Activated CD8-positive, alpha-beta memory T cell treated with anti-CD3 and anti-CD28 coated beads for 24 hours (primary cell): Measurements from ENCODE around the gene CCDC57.
"Not testable (repeated sequence)": the region's sequence is repeated elsewhere in the genome, so short reads cannot be mapped to it uniquely, and the experiment has no call there.

Experiments
- DNase-seq: peaks from one replicate; pipeline ENCODE4 v3.0.0-alpha.2; 2020

The CCDC57 gene

DNA sequence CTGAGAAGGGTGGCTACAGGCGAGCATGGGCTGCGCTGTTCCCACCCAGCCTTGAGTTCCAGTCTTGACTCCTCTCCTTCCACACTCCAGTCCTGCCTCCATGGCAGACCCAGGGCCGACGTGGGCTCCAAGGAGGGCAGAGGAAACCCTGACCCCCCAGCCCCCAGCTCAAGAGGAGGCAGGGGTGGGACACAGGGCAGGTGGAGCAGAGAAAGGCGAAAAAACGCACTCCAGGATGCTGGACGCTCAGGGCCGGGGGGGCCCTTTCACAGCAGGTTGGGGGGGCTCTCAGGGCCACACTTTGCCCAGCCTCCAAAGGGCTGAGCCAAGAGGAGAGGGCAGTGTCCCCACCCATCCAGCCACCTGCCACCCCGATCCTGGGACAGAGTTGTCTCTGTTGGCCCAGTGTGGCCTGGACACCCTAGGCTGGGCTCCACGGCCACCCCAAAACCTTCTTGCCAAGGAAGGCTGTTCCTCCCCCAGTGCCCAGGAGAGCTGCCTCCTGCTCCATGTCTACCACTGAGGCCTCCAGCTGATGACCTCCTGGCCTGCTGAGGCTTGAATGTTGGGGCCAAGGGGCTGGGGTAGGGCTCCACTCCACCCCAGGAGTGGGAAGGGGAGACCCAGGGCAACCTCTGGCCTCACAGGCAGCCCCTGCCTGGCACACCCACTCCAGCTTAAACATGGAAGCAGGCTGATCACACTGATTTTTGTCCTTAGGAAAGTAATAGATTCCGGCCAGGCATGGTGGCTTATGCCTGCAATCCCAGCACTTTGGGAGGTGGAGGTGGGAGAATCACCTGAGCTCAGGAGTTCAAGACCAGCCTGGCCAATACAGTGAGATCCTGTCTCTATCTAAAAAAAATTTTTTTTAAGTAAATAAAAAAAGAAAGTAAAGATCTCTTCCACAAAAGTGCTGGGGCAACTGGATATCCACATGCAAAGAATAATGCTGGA lies 7.4 kb upstream of the CCDC57 start:
- no peak for DNase-seq

DNA sequence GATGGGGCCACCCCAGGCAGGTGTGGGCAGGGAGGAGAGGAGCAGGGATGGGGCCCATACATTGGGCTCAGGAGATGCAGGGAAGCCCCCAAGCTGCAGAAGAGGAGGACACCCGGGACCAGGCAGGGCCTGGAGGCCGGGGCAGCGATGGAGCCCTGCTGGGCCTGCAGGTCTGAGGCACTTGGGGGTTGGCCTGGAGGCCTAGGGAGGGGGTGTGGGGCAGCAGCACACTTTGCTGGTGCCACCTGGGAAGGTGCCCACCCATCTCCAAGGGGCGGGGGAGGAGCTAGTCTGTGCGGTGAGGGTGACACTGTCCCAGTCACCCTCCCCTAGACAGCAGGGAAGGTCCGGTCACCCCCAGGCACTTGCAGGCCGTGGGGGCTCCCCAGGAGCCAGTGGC lies 6.4 kb upstream of the CCDC57 start:
- no peak for DNase-seq

DNA sequence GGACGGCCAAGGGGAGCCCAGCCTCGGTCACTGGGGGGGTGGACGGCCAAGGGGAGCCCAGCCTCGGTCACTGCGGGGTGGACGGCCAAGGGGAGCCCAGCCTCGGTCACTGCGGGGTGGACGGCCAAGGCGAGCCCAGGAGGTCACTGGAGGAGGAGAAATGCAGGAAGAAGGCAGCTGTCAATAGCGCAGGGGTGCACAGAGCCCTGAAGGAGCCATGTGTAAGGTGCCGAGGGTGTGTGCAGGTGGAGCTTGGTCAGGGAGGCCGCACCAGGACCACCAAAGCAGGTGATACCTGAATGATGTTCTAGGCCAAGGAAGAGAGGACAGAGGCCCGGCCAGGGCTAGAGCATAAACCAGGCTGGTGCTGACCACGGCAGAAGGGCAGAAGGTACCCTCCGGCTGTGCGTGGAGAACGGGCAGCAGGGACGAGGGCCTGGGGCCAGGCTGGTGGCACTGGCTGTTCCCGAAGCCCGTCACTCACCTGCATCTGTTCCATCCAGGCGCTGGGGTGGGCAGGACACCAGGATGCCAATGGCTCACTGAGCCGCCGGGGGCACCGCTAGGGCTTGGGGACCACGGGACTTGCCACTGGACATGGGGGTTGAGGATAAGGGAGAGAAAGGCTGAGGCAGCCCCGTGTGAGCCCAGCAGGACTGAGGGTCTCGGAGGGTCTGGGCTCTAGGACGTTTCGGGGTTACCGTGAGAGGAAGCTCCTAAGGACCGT lies 5.9 kb upstream of the CCDC57 start:
- no peak for DNase-seq

DNA sequence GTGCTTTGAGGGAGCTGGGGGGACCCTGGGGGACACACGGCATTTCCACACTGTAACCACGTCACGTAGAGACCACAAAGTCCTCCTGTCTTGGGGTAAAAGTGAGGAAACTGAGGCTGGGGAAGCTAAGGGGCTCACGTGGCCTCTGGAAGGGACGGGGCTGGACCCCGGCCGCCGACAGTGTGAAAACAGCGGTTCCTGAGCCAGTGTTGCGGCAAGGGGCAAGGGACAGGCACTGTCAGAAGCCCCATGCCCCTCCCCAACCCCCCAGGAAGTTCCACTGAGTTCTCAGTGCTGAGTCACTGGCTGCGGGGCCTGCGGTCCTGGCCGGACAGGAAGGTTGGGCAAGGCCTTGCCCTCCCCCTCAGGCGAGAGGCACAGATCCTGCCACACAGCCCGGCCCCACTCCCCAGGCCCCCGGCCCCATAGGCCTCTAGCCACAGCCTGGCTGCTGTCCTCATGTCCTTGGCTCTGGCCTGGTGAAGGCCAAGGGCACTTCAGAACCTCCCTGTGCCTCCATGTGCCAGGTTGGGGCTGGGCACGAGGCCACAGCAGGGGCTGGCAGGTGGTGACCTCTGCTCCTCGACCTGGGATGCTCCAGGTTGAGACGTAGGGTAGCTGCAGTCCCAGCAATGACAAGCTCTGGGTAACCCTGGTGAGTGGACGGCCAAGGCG lies 5.0 kb upstream of the CCDC57 start:
- DNase-seq, result peak; percentile 62

- DNase-seq, result no peak
Measured at GRCh38 chr17:82217120-82217529, 4.5 kb upstream of the CCDC57 start.

- peak; percentile 77 for DNase-seq
Measured at GRCh38 chr17:82216301-82217119, 3.9 kb upstream of the CCDC57 start.

DNA sequence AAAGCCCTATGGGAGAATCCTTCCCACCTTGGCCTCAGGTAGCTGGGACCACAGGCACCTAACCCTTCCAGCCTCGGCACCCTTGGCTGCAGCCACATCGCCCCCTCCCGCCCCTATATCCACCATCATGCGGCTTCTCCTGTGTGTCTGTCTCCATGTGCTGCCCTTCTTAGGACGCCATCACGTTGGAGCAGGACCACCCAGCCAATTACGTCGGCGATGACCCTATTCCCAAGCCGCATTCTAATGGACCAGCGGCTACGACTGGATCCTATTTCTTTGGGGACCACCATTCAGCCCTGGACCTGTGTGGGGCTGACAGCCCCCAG lies 3.3 kb upstream of the CCDC57 start:
- peak; percentile 60 for DNase-seq

- DNase-seq, result peak; percentile 61
Measured at GRCh38 chr17:82215095-82215971, 2.7 kb upstream of the CCDC57 start.

DNA sequence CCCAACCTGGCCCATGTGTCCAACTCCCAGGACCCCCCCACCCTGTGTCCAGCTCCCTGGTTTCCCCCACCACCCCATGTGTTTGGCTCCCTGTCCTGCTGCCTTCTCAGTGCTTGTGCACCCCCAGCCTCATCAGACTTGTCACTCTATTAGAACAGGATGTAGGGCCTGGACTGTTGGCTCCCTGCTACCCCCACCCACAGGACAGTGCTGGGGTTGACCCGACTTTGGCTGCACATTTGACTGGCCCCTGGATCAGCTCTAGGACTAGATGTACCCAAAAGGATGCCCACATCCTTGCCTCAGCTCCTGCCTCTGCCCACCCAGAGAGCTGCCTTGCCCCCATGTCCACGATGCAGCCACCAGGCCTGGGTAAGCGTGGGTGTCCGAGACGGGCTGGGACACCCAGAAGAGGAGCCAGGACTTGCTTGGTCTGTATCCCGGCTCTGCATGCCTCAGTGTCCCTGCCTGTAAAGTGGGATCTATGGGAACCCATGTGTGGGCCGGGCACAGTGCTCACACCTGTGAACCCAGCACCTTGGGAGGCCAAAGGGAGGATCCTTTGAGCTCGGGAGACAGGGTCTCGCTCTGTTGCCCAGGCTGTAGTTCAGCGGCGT lies 1.5 kb upstream of the CCDC57 start:
- DNase-seq, result peak; percentile 61

- peak; percentile 89 for DNase-seq
Measured at GRCh38 chr17:82213251-82214011, 789 bp upstream of the CCDC57 start.

DNA sequence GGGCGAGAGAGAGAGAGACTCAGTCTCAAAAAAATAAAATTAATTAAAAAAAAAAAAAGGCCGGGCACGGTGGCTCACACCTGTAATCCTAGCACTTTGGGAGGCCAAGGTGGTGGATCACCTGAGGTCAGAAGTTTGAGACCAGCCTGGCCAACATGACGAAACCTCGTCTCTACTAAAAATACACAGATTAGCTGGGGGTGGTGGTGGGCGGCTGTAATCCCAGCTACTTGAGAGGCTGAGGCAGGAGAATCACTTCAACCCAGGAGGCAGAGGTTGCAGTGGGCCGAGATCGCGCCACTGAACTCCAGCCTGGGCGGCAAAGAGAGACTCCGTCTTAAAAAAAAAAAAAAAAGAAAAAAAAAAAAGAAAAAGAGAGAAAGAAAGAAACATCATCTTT lies 2.0 kb downstream of the CCDC57 start:
- DNase-seq, result not testable (repeated sequence)

DNA sequence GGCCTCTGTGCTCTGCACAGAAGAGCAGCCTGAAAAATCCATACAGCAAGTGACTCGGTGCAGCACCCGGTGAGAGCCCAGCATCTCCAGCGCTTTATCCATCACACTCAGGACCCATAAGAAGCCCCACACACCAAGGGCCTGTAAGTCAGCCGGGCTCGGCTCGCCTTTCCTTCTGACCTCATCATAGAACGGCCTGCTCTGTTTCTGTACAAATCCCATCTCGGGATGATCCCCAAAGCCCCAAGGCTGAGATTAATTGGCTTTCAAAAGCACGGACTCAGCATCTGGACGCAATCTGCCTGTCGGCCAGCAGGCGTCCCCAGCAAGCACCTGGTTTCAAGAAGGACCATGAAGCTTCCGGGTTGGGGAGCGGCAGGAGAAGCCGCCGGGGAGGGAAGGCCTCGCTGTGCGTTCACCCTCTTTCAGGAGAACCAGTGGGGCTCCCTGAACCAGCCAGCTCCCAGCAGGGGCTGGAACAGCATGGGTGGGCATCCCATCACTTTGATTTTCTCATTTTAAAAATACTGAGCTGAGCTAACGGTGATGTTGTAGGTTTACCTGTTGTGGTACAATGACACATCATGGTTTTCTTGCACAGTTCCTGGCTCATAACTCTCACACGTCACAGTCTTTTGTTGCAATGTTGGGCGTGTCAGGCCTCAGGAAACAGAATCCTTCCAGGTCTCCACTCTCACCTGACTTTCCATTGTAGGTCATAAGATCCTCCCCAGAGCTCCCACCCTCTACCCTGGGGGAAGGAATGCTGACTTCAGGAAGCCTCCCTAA lies 6.7 kb downstream of the CCDC57 start:
- DNase-seq, result peak; percentile 91

GRCh38 chr17:82204831-82205719 lies 7.6 kb downstream of the CCDC57 start:
- peak; percentile 68 for DNase-seq

GRCh38 chr17:82203920-82204319 lies 8.7 kb downstream of the CCDC57 start:
- no peak for DNase-seq

- no peak for DNase-seq
Measured at GRCh38 chr17:82202981-82203380, 9.7 kb downstream of the CCDC57 start.

DNA sequence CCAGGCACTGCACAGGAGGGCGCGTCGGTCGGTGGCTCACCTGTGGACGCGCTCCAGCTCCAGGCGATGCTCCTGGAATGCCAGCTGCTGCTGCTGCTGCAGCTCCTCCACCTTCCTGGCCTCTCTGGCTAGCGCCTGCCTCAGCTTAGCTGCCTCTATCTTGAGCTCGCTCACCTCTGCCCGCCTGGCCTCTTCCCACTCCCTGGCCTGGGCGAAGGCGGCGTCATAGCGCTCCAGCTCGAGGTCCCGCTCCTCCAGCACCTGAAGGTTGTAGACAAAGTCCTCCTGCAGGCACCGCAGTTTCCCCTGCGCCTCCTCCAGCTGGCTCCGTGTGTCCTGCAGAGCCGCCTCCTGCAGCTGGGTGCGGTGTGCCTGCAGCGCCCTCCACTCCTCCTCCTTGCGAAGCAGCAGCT lies 11.1 kb downstream of the CCDC57 start:
- peak; percentile 61 for DNase-seq

DNA sequence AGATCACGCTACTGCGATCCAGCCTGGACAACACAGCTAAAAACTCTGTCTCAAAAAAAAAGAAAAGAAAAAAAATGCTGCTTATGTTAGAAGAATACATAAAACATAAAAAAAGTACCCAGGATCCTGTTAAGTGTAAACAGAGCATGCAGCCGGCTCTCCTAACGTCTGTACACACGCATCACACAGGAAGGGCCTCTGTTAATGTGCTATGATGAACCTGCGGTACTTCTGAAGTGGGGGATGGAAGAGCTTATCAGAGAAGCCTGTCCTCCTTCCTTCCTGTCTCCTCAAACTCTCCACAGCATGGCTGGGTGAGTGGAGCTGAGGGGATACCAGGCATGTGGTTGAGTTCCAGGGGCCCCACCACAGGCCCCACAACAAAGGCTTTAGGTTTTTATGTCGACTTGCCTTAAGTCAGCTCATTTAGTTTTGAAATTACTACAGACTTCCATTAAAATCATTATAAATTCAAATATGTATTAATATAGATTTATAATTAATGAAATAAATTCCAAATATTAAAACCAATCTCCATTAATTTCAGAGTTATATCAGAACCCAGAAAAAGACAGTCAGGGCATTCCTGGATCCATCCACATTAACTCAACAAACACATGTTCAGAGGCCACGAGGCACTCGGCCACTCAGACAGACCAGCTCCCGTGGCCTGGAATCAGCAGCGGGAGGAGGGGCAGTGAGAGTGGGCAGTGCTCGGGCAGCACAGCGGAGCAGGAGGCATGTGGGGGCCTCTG lies 11.7 kb downstream of the CCDC57 start:
- peak; percentile 81 for DNase-seq

GRCh38 chr17:82200135-82200534 lies 12.5 kb downstream of the CCDC57 start:
- DNase-seq, result no peak
